ENCODE results near the gene ATE1. TPM values are rescaled to one million over a fixed set of nuclear protein-coding genes. Genes with fewer than 3 reads are reported as not detected.

The ATE1 gene
- total RNA-seq, 1 donor from 2014 or later, result 33.0 TPM

DNA sequence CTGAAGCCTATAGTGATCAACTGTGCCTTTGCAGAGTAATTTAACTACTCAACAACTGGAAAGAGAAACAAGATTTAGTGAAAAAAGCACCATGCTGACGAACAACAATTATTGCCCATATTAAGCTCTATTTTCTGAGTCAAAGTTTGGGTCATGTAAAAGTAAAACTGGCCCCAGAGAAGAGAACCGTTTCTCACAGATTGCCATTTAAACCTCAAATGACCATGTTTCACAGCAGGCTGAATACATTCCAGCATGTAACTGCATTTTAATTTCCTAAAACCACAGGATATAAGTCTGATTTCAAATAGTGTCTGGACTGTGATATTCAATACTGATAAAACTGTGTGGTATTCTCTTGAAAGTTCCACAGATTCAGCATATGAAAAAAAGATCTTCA, 140.7 kb downstream of the ATE1 start:
- H3K4me1 Mint-ChIP-seq, result peaks cover 13% of the 10 kb centered on the region
- no peak for DNase-seq (ENCODE audit: low spot score in 2 of 2, unreplicated experiment in 2 of 2)
- peaks cover 9% of the 10 kb centered on the region for H3K36me3 Mint-ChIP-seq
- TF ChIP-seq, protein P1, sequence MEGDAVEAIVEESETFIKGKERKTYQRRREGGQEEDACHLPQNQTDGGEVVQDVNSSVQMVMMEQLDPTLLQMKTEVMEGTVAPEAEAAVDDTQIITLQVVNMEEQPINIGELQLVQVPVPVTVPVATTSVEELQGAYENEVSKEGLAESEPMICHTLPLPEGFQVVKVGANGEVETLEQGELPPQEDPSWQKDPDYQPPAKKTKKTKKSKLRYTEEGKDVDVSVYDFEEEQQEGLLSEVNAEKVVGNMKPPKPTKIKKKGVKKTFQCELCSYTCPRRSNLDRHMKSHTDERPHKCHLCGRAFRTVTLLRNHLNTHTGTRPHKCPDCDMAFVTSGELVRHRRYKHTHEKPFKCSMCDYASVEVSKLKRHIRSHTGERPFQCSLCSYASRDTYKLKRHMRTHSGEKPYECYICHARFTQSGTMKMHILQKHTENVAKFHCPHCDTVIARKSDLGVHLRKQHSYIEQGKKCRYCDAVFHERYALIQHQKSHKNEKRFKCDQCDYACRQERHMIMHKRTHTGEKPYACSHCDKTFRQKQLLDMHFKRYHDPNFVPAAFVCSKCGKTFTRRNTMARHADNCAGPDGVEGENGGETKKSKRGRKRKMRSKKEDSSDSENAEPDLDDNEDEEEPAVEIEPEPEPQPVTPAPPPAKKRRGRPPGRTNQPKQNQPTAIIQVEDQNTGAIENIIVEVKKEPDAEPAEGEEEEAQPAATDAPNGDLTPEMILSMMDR (IDR thresholded peaks at IDR 0.05; ENCODE audit: unreplicated experiment), result no peak
- H3K27me3 Mint-ChIP-seq (ENCODE audit: low read depth), result no peaks in the 10 kb centered on the region
- no peak overlapping the region for H3K4me3 Mint-ChIP-seq
- H3K9me3 Mint-ChIP-seq, result no peaks in the 10 kb centered on the region
- H3K27ac Mint-ChIP-seq, result no peak overlapping the region

DNA sequence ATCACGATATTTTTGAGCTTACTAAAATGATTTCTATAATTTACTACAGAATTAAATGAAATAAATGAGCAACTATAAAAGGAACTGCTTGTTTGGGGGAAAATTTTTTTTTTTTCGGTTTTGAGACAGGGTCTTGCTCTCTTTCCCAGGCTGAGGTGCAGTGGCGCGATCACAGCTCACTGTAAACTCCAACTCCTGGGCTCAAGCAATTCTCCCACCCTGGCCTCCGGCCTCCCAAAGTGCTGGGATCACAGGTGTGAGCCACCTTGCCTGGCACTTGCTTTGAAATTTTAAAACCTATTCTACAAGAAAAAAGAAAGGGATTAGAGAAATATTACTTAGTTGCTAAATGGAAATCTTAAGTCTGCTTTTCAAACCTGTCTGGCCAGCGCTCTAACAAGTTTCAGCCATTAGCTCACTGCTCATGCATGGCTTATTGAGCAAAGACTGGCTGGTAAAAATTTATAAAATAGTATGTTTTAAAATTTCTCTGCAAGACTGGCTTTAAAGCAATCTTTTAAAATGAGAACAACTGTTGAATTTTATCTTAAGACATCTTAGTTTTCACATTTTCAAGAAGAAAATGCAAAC, 144.0 kb downstream of the ATE1 start:
- TF ChIP-seq, protein P1 (IDR thresholded peaks at IDR 0.05; ENCODE audit: unreplicated experiment), result no peak
- DNase-seq (ENCODE audit: low spot score in 2 of 2, unreplicated experiment in 2 of 2), result no peak
- Mint-ChIP-seq H3K4me3 (no peak overlapping the region), H3K4me1 (peaks cover 8% of the 10 kb centered on the region), H3K27me3 (ENCODE audit: low read depth) (no peaks in the 10 kb centered on the region), H3K9me3 (no peaks in the 10 kb centered on the region), H3K36me3 (peaks cover 3% of the 10 kb centered on the region), H3K27ac (no peak overlapping the region)

DNA sequence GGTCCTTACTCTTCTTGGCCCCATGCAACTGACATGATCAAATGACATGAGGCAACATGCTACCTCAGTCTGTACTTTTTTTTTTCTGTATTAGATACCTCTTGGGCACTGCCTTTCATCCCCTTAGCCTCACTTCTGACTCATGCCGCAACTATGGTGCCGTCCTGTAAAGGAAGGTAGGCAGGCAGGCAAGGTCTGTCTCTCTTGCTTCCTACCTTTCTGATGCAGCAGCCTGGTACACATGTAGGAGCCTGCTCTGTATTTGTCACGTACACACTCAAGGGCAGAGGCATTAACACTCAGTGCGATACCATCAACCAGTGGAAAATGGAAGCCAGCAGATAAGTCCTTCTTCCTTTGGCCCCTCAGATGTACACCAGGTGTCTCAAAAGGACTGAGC, 146.7 kb downstream of the ATE1 start:
- no peaks in the 10 kb centered on the region for H3K9me3 Mint-ChIP-seq
- no peak for DNase-seq (ENCODE audit: low spot score in 2 of 2, unreplicated experiment in 2 of 2)
- no peaks in the 10 kb centered on the region for H3K4me1 Mint-ChIP-seq
- no peak overlapping the region for H3K27ac Mint-ChIP-seq
- no peak overlapping the region for H3K4me3 Mint-ChIP-seq
- TF ChIP-seq, protein P1 (IDR thresholded peaks at IDR 0.05; ENCODE audit: unreplicated experiment), result no peak
- H3K27me3 Mint-ChIP-seq (ENCODE audit: low read depth), result no peaks in the 10 kb centered on the region
- H3K36me3 Mint-ChIP-seq, result peaks cover 1% of the 10 kb centered on the region

DNA sequence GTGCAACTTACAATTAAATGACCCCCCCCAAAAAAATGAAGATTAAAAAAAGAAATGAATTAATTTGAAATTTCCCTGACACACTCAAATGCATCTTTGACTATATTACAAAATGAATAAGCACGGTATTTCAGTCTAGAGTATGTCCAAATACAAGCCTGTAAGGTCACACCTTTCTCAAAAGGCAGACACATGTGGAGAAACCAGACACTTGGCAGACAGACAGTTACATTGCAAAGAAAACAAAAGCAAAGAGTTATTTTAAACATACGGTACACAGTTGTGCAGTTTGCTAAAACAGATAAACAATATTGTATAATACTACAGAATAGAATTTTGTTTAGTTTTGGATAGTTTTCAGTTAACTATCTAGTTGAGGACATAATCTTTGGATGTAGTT, 153.0 kb downstream of the ATE1 start:
- H3K27ac Mint-ChIP-seq, result no peak overlapping the region
- TF ChIP-seq, protein P1 (IDR thresholded peaks at IDR 0.05; ENCODE audit: unreplicated experiment), result no peak
- H3K27me3 Mint-ChIP-seq (ENCODE audit: low read depth), result no peaks in the 10 kb centered on the region

DNA sequence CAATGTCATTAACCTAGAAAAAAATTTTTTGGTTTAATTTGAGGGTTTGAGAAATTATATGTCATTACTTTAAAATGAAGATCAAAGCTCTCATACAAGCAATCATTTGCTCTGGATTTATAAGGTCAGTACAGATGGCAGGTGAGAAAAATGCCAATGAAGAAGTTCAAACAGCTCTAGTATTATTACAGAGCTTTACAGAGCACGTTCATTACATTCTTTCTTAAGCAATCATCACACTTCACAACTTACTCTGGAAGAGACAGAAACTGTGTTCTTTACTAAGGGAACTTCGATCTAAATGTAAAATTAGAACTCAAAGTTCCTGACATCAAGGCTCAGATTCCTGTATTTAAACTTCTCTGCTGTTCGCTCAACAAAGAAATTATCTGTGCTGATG, 153.4 kb downstream of the ATE1 start:
- H3K27ac Mint-ChIP-seq, result peak overlapping the region; percentile 11
- no peaks in the 10 kb centered on the region for H3K27me3 Mint-ChIP-seq (ENCODE audit: low read depth)
- peaks cover 2% of the 10 kb centered on the region for H3K36me3 Mint-ChIP-seq
- H3K4me1 Mint-ChIP-seq, result peaks cover 39% of the 10 kb centered on the region
- H3K9me3 Mint-ChIP-seq, result peaks cover 2% of the 10 kb centered on the region
- DNase-seq (ENCODE audit: low spot score in 2 of 2, unreplicated experiment in 2 of 2), result no peak
- TF ChIP-seq, protein P1 (IDR thresholded peaks at IDR 0.05; ENCODE audit: unreplicated experiment), result no peak
- H3K4me3 Mint-ChIP-seq, result no peak overlapping the region

More for the DNA sequence above, 153.0 kb downstream of the ATE1 start:
- H3K4me1 Mint-ChIP-seq, result peaks cover 39% of the 10 kb centered on the region
- DNase-seq (ENCODE audit: low spot score in 2 of 2, unreplicated experiment in 2 of 2), result no peak
- no peak overlapping the region for H3K4me3 Mint-ChIP-seq
- H3K9me3 Mint-ChIP-seq, result no peaks in the 10 kb centered on the region
- H3K36me3 Mint-ChIP-seq, result no peaks in the 10 kb centered on the region

DNA sequence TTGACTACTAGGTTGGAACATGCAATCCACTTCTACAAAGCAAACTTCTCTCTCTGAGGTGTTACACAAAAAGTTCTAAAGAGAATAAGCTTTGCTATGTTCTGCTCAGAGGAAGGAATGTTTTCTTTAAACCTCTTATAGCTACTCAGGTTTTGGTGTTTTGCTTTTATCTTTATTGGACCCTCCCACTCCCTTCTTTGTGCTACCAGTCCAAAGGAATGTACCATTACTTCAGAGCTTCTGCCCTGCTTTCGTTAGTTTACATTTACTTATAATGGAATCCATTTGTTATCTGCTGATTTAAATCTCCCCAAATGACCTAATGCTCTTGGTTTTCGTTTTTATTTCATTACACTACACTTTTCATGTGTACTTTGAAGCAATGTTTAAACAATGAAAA, 154.9 kb downstream of the ATE1 start:
- Mint-ChIP-seq H3K9me3 (peaks cover 9% of the 10 kb centered on the region), H3K36me3 (peaks cover 10% of the 10 kb centered on the region), H3K27me3 (ENCODE audit: low read depth) (no peaks in the 10 kb centered on the region), H3K4me1 (peaks cover 39% of the 10 kb centered on the region), H3K27ac (peak overlapping the region; percentile 74), H3K4me3 (no peak overlapping the region)
- TF ChIP-seq, protein P1 (IDR thresholded peaks at IDR 0.05; ENCODE audit: unreplicated experiment), result no peak
- DNase-seq (ENCODE audit: low spot score in 2 of 2, unreplicated experiment in 2 of 2), result no peak

All from mesothelial cell of epicardium (in vitro differentiated cells).